HepG2 (cell line): ENCODE measurements around the gene ADSS2. TPM values are rescaled to one million over a fixed set of nuclear protein-coding genes. Genes with fewer than 3 reads are reported as not detected.

ENCODE experiments used
- CENPT ChIP-seq: sonication (generic); formaldehyde crosslinking; IDR thresholded peaks from 2 replicates; pipeline ENCODE4 v1.8.0; 2022; ENCODE audit warnings: low read depth, mild to moderate bottlenecking, moderate library complexity, missing genetic modification reagents
- FOSL2 ChIP-seq: sonication (generic); formaldehyde crosslinking; IDR thresholded peaks from 2 replicates; pipeline ENCODE4 v1.4.0; 2020; ENCODE audit warnings: missing genetic modification reagents
- MAX ChIP-seq: IDR thresholded peaks from 2 replicates; pipeline ENCODE4 v1.6.1; 2012; ENCODE audit warnings: inconsistent platforms
- MBD4 ChIP-seq: IDR thresholded peaks from 2 replicates; pipeline ENCODE4 v1.6.1; 2012; ENCODE audit warnings: low read length, inconsistent platforms, borderline replicate concordance
- MXD3 ChIP-seq: IDR thresholded peaks from 2 replicates; pipeline ENCODE4 v1.6.1; 2016; ENCODE audit warnings: mild to moderate bottlenecking, missing biosample characterization, missing genetic modification reagents
- NCOA5 ChIP-seq: sonication (generic); formaldehyde crosslinking; IDR thresholded peaks from 2 replicates; pipeline ENCODE4 v1.4.0; 2020; ENCODE audit warnings: missing genetic modification reagents
- RBM39 ChIP-seq: fragments of 200-400 bp; formaldehyde crosslinking; IDR thresholded peaks from one replicate; pipeline ENCODE4 v1.6.1; 2018; ENCODE audit warnings: antibody characterized with exemption, mild to moderate bottlenecking, low read depth, low read length; ENCODE audit not compliant: poor library complexity, severe bottlenecking
- SAP130 ChIP-seq: IDR thresholded peaks from 2 replicates; pipeline ENCODE4 v1.6.1; 2016; ENCODE audit warnings: low read depth
- U2AF1 ChIP-seq: fragments of 200-400 bp; formaldehyde crosslinking; optimal IDR thresholded peaks from 2 replicates; pipeline ENCODE3; 2017; ENCODE audit warnings: mild to moderate bottlenecking, low read depth, low read length
- ZNF232 ChIP-seq: sonication (generic); formaldehyde crosslinking; IDR thresholded peaks from 2 replicates; pipeline ENCODE4 v1.4.0; 2020; ENCODE audit warnings: missing genetic modification reagents, borderline replicate concordance
- ZNF878 ChIP-seq: sonication (generic); formaldehyde crosslinking; IDR thresholded peaks from 2 replicates; pipeline ENCODE4 v1.8.1; 2023; ENCODE audit warnings: mild to moderate bottlenecking, missing genetic modification reagents, moderate library complexity
- polyA plus RNA-seq, 8 experiments: library from polyadenylated mRNA; depleted of rRNA in 3 of 8; stranded (reverse) in 7 of 8; unstranded in 1 of 8; fragments of >200 nt; fragmentation: Illumina TruSeq in 4 of 8; extraction: Trizol in 4 of 8; gene quantifications; 2 replicates each; pipeline versions ENCODE4 v1.2.1 to v1.2.3, GENCODE V29; 2011 to 2016; ENCODE audit warnings: low read depth in 4 of 8, missing spikeins in 1 of 8, mixed read lengths in 1 of 8; ENCODE audit not compliant: insufficient read depth in 1 of 8
- total RNA-seq, 5 experiments: library from RNA; depleted of rRNA; stranded (reverse); fragments of >200 nt; fragmentation: Illumina TruSeq; extraction: Trizol; gene quantifications; 2 replicates each; pipeline ENCODE4 v1.2.3, GENCODE V29; 2016; ENCODE audit warnings: low read depth in 1 of 5
- TF ChIP-seq, protein P1 (sequence below): sonication (generic); formaldehyde crosslinking; IDR thresholded peaks from 2 replicates; pipeline ENCODE4 v1.5.0; 2020; ENCODE audit warnings: missing genetic modification reagents
- TF ChIP-seq, protein P2 (sequence below): sonication (generic); formaldehyde crosslinking; IDR thresholded peaks from 2 replicates; pipeline ENCODE4 v1.8.1; 2023; ENCODE audit warnings: mild to moderate bottlenecking, inconsistent platforms, moderate library complexity, missing genetic modification reagents, borderline replicate concordance
- TF ChIP-seq, protein P3 (sequence below): sonication (generic); formaldehyde crosslinking; IDR thresholded peaks from 2 replicates; pipeline ENCODE4 v1.4.0; 2020; ENCODE audit warnings: mild to moderate bottlenecking, missing genetic modification reagents

The ADSS2 gene
- total and polyA plus RNA-seq, 2 of the 13 experiments (the other 11 are each of a cell fraction or from before 2014, with no cell fraction given): 15.1 to 43.4 TPM

DNA sequence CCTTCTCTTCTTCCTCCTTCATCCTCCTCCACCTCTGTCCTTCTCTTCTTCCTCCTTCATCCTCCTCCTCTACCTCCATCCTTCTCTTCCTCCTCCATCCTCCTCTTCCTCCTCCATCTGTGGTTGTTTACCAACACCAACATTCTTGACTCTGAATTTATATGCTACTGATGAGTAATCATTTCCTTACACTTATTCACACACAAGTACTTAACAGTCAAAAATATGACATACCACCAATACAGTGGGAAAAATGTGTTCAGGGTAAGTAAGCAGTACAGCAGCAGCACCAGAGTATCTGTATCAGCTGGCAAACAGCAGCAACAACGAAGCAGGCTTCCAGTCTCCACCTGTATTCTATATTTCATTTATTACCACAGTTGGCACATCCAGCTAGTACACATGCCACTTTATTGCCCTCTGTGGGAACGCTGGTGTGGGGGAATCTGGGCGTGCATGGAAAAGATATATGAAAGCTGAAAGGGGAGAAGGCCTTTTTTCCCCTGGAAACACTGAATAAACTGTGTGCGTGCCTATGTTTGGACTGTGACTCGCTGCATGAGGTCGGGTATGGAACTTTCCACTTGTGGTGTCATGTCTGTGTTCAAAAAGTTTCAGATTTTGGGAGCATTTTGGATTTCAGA lies 16.0 kb downstream of the ADSS2 start (continued):
- TF ChIP-seq, protein P1, sequence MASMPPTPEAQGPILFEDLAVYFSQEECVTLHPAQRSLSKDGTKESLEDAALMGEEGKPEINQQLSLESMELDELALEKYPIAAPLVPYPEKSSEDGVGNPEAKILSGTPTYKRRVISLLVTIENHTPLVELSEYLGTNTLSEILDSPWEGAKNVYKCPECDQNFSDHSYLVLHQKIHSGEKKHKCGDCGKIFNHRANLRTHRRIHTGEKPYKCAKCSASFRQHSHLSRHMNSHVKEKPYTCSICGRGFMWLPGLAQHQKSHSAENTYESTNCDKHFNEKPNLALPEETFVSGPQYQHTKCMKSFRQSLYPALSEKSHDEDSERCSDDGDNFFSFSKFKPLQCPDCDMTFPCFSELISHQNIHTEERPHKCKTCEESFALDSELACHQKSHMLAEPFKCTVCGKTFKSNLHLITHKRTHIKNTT (CRISPR knock-in tag): no peak
- TF ChIP-seq, protein P2, sequence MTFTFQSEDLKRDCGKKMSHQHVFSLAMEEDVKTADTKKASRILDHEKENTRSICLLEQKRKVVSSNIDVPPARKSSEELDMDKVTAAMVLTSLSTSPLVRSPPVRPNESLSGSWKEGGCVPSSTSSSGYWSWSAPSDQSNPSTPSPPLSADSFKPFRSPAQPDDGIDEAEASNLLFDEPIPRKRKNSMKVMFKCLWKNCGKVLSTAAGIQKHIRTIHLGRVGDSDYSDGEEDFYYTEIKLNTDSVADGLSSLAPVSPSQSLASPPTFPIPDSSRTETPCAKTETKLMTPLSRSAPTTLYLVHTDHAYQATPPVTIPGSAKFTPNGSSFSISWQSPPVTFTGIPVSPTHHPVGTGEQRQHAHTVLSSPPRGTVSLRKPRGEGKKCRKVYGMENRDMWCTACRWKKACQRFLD (CRISPR knock-in tag): no peak
- TF ChIP-seq SAP130 (CRISPR knock-in tag) (peak; percentile 29; the same call in 1 of the 2 replicates), NCOA5 (CRISPR knock-in tag) (no peak), U2AF1 (no peak), FOSL2 (peak; percentile 83), MXD3 (CRISPR knock-in tag) (no peak), CENPT (CRISPR knock-in tag) (no peak), MAX (0 out of 2 replicates have a peak, but pooled peaks have one; percentile 15), ZNF232 (CRISPR knock-in tag) (no peak), MBD4 (no peak), RBM39 (no peak), ZNF878 (CRISPR knock-in tag) (0 out of 2 replicates have a peak, but pooled peaks have one; percentile 34)
- TF ChIP-seq, protein P3, sequence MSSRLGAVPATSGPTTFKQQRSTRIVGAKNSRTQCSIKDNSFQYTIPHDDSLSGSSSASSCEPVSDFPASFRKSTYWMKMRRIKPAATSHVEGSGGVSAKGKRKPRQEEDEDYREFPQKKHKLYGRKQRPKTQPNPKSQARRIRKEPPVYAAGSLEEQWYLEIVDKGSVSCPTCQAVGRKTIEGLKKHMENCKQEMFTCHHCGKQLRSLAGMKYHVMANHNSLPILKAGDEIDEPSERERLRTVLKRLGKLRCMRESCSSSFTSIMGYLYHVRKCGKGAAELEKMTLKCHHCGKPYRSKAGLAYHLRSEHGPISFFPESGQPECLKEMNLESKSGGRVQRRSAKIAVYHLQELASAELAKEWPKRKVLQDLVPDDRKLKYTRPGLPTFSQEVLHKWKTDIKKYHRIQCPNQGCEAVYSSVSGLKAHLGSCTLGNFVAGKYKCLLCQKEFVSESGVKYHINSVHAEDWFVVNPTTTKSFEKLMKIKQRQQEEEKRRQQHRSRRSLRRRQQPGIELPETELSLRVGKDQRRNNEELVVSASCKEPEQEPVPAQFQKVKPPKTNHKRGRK (CRISPR knock-in tag): 0 out of 2 replicates have a peak, but pooled peaks have one; percentile 60
